A673 (cell line): ENCODE data around the gene LBX1.

Experiments used
- EZH2 ChIP-seq: fragments of 200-600 bp; sonication (generic); IDR thresholded peaks from 2 replicates; pipeline ENCODE4 v1.6.1; 2017; ENCODE audit warnings: borderline replicate concordance, low read depth, mild to moderate bottlenecking, mixed read lengths, antibody characterized with exemption, low read length; ENCODE audit not compliant: poor library complexity, severe bottlenecking
- TF ChIP-seq, protein P1 (sequence below): fragments of 300-800, 200-600 bp; sonication (generic); conservative IDR thresholded peaks from 2 replicates; pipeline ENCODE4 v1.5.1; 2017; ENCODE audit warnings: low read depth, mild to moderate bottlenecking, antibody characterized with exemption, low read length, moderate library complexity, mixed read lengths

DNA sequence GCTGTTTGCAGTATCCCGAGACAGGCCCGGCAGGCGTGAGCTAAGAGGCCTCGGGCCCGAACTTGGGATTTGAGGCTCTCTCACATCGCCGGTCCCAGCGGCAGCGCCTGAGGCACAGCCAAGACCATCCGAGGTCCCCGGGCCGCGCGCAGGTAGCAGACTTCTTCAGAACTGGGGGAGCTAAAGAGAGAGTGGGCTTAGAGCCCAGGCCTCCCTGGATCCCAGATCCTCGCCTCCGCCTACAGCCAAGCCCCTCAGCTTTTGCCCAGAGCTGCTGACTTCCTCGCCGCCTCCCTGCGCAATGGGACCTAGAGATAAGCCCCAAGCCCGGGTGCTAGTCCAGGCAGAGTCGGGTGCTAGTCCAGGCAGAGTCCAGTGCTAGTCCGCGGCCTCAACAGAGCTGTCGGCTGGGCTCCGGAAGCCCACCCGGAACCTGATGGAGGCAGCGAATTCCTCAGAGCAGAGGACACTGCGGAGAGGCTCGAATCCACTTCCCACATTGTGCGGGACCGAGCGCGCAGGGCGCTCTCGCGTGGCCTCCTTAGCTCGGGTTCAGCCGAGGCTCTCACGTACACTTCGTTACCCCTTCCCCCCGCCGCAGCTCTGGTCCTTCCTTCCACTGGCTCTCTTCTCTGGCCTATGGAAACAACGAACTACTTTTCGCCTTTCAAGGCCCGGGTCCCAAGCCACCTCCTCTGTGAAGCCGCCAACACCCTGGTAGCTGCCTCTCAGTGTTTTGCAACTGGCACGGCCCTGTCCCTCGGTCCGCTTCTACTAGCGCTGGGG lies 5.8 kb downstream of the LBX1 start:
- TF ChIP-seq, protein P1, sequence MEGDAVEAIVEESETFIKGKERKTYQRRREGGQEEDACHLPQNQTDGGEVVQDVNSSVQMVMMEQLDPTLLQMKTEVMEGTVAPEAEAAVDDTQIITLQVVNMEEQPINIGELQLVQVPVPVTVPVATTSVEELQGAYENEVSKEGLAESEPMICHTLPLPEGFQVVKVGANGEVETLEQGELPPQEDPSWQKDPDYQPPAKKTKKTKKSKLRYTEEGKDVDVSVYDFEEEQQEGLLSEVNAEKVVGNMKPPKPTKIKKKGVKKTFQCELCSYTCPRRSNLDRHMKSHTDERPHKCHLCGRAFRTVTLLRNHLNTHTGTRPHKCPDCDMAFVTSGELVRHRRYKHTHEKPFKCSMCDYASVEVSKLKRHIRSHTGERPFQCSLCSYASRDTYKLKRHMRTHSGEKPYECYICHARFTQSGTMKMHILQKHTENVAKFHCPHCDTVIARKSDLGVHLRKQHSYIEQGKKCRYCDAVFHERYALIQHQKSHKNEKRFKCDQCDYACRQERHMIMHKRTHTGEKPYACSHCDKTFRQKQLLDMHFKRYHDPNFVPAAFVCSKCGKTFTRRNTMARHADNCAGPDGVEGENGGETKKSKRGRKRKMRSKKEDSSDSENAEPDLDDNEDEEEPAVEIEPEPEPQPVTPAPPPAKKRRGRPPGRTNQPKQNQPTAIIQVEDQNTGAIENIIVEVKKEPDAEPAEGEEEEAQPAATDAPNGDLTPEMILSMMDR, result no peak
- TF ChIP-seq EZH2, result no peak
